ENCODE results near the gene MAPRE3.

- TF ChIP-seq CTCF (IDR thresholded peaks at IDR 0.05), result no peak
- no peak for TF ChIP-seq POLR2A (IDR thresholded peaks at IDR 0.05)
These were observed 31.5 kb downstream of the MAPRE3 start for GRCh38 chr2:27001950-27002349.

Data from Peyer's patch (tissue), 4 donors.